ENCODE results near the gene PIGU. TPM values are rescaled to one million over a fixed set of nuclear protein-coding genes. Genes with fewer than 3 reads are reported as not detected.

PIGU gene
- total and polyA plus RNA-seq, 2 of the 13 experiments (the other 11 are each of a cell fraction or from before 2014, with no cell fraction given) = 45.5 to 231 TPM

GRCh38 chr20:34522969-34523871, 153.7 kb downstream of the PIGU start (continued):
- TF ChIP-seq GMEB2 (CRISPR knock-in tag; IDR thresholded peaks at IDR 0.05; ENCODE audit: low read depth) = no peak
- peak; percentile 58; the same call in 1 of the 2 replicates for TF ChIP-seq KAT8 (CRISPR knock-in tag; IDR thresholded peaks at IDR 0.05)
- peak; percentile 34; the same call in 1 of the 2 replicates for TF ChIP-seq ZNF274 (CRISPR knock-in tag; IDR thresholded peaks at IDR 0.05)
- no peak for TF ChIP-seq ZNF678 (CRISPR knock-in tag; IDR thresholded peaks at IDR 0.05)
- no peak for TF ChIP-seq ZNF574 (CRISPR knock-in tag; IDR thresholded peaks at IDR 0.05)
- no peak for TF ChIP-seq SNAI1 (CRISPR knock-in tag; IDR thresholded peaks at IDR 0.05; ENCODE audit: borderline replicate concordance)
- TF ChIP-seq RXRA (CRISPR knock-in tag; IDR thresholded peaks at IDR 0.05) = peak; percentile 68; the same call in 1 of the 2 replicates
- TF ChIP-seq MXD3 (CRISPR knock-in tag; IDR thresholded peaks at IDR 0.05) = no peak
- TF ChIP-seq GABPB1 (CRISPR knock-in tag; IDR thresholded peaks at IDR 0.05) = 0 out of 2 replicates have a peak, but pooled peaks have one; percentile 38
- TF ChIP-seq GATA4 (IDR thresholded peaks at IDR 0.05; ENCODE audit: borderline replicate concordance, low read depth) = no peak
- TF ChIP-seq MEIS1 (CRISPR knock-in tag; IDR thresholded peaks at IDR 0.05; ENCODE audit: borderline replicate concordance) = peak; percentile 70; the same call in 1 of the 2 replicates
- no peak for TF ChIP-seq NFRKB (IDR thresholded peaks at IDR 0.05)
- no peak for TF ChIP-seq ZNF747 (CRISPR knock-in tag; IDR thresholded peaks at IDR 0.05; ENCODE audit: borderline replicate concordance)
- no peak for TF ChIP-seq REXO4 (CRISPR knock-in tag; IDR thresholded peaks at IDR 0.05; ENCODE audit: borderline replicate concordance)
- TF ChIP-seq ZNF234 (CRISPR knock-in tag; conservative IDR thresholded peaks at IDR 0.05) = no peak
- TF ChIP-seq MEF2D (CRISPR knock-in tag; IDR thresholded peaks at IDR 0.05) = peak; percentile 74
- TF ChIP-seq THAP7 (CRISPR knock-in tag; IDR thresholded peaks at IDR 0.05) = peak; percentile 78; the same call in 1 of the 2 replicates
- no peak for TF ChIP-seq ADNP (CRISPR knock-in tag; IDR thresholded peaks at IDR 0.05)
- no peak for TF ChIP-seq MIER2 (CRISPR knock-in tag; IDR thresholded peaks at IDR 0.05)
- peak; percentile 64; the same call in 1 of the 2 replicates for TF ChIP-seq NFKB2 (CRISPR knock-in tag; IDR thresholded peaks at IDR 0.05; ENCODE audit: borderline replicate concordance)
- no peak for TF ChIP-seq ZNF337 (CRISPR knock-in tag; IDR thresholded peaks at IDR 0.05; ENCODE audit: borderline replicate concordance, low read depth)
- no peak for TF ChIP-seq TSC22D2 (CRISPR knock-in tag; IDR thresholded peaks at IDR 0.05; ENCODE audit: borderline replicate concordance)
- peak; percentile 67; the same call in 1 of the 2 replicates for TF ChIP-seq ZFP37 (CRISPR knock-in tag; IDR thresholded peaks at IDR 0.05; ENCODE audit: borderline replicate concordance)
- no peak for TF ChIP-seq ZNF784 (CRISPR knock-in tag; IDR thresholded peaks at IDR 0.05; ENCODE audit: borderline replicate concordance)
